Fibroblast of pulmonary artery (primary cell): Measurements from ENCODE around the gene RPRD1B.

Experiments used
- DNase-seq: peaks from one replicate; pipeline ENCODE4 v3.0.0-alpha.2; 2010; ENCODE audit warnings: low read depth
- H3K4me3 ChIP-seq: replicated peaks from 2 replicates; pipeline ENCODE4 v1.5.1; 2011; ENCODE audit warnings: low read depth, mild to moderate bottlenecking, control low read depth, low read length, moderate library complexity
- CTCF ChIP-seq: IDR thresholded peaks from 2 replicates; pipeline ENCODE4 v1.5.1; 2011; ENCODE audit warnings: mild to moderate bottlenecking, control low read depth, low read length, inconsistent platforms; ENCODE audit errors: missing control alignments

The RPRD1B gene

DNA sequence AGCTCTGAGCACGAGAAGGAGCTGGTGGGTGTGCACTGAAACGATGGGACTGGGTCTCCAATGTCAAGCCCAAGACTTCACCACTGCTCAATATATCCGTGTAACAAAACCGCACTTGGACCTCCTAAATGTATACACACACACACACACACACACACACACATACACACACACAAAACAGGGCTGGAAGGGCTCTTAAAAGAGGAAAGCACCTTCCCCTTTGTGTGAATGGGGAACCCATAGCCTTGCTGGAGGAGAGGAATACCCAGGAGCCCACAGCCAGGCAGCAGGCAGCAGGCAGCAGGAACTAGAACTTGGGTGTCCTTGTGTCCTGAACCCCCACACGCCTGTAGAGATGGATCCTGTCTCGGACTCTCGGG is 101.7 kb downstream of the RPRD1B start:
- no peak for DNase-seq
- no peak for TF ChIP-seq CTCF
- no peak overlapping the region for H3K4me3 ChIP-seq

GRCh38 chr20:38135651-38136420 is 102.3 kb downstream of the RPRD1B start:
- DNase-seq = no peak
- no peak for TF ChIP-seq CTCF
- H3K4me3 ChIP-seq = no peak overlapping the region

DNA sequence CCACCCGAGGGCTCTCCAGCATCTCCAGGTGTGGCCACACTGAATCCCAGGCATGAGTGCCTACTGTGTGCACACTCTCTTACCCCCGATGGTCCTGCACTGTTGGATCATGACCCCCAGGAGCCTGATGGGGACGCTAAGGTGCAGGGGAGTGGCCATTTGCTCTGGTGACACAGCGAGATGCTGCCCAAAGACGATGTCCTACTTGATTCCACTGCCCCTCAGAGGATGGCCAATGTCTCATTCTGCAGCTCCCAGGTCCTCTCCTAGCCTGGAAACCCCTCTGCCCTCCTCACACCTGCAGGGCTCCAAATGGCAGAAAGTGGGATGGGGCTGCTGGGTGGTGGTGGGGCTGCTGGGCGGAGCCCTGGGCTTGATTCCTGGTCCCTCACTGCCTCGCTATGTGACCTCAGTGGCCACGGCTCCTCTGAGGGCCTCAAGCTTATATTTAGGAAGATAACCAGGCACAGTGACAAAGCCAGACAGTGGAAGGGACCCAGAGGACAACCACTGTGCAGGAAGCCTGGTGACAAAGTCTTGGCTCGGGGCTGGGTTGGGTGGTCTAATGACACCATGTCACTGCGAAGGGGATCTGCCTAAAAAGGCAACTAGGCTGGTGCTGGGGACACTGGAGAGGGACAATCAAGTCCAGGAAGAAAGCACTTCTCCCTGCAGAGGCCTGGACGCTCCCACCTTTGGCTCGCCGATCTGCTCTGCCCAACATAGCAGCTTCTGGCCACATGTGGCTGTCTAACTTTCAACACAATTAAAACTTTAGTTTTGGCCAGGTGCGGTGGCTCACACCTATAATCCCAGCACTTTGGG is 103.1 kb downstream of the RPRD1B start:
- no peak overlapping the region for H3K4me3 ChIP-seq
- no peak for TF ChIP-seq CTCF
- no peak for DNase-seq

DNA sequence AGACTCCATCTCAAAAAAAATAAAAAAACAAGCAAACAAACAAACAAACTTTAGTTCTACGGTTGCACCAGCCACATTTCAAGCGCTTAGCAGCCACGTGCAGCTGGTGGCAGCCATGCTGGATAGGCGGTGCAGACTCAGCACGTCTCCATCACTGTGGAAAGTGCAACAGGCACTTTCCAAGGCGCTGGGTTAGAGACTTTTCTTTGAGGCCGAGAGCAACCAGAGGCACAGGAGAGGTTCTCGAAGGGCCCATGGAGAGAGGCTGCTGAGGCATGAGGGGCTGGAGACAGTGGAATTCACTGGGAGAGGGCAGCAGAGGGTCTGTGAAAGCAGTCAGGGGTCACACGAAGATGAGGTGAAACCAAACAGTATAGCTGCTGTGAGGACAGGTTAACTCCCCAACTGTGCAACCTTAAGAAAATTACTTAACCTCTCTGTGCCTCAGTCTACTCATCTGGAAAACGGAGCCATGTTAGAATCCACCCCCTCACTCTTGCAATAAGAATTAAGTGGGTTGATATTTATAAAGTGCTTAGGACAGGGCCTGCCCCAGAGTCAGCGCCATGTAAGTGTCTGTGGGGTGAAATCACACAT is 104.0 kb downstream of the RPRD1B start:
- no peak overlapping the region for H3K4me3 ChIP-seq
- no peak for DNase-seq
- no peak for TF ChIP-seq CTCF

DNA sequence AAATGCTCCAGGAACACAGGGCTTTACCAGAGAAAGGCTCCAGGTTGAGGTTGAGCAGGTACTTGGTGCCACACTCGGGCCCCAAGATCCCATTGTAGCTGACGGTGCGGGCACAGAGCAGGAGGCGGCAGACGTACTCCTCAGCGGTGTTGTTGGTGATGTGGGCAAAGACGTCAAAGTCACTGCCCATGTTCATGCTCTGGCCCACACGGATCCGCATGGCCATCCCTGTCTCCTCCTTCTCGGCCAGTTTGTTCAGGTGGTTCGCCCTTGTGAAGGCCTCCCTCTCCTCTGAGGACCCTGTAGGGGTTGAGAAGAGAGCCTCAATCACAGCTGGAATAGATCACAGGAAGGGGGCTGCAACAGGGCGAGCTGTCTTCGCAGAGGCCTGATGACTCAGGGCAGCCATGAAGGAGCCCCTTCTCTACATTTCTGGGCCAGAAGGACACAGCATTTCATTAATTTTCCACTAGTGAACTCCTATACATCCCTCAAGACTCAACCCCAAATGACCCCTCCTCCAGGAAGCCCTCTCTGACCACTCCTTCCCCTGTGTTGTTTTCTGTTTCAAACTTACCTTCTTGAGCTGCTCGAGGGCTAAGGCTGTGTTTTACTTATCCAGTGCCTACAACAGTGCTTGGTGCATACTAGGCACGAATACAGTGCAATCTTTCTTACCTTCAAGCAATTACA is 104.7 kb downstream of the RPRD1B start:
- H3K4me3 ChIP-seq = no peak overlapping the region
- no peak for DNase-seq
- no peak for TF ChIP-seq CTCF

- no peak overlapping the region for H3K4me3 ChIP-seq
- no peak for DNase-seq
- TF ChIP-seq CTCF = no peak
Observed at GRCh38 chr20:38139156-38139912, 105.8 kb downstream of the RPRD1B start.
